Stimulated activated CD4-positive, alpha-beta T cell treated with anti-CD3 and anti-CD28 coated beads, Interleukin-4, amount 100 ng/mL, for 4 hours (primary cell): Measurements from ENCODE around the gene SDR42E2.
A peak's percentile ranks its signal among the peaks of the same experiment; 100 is the strongest.
"Not testable (repeated sequence)": the region's sequence is repeated elsewhere in the genome, so short reads cannot be mapped to it uniquely, and the experiment has no call there.

Experiments
- DNase-seq, 2 experiments: peaks; one replicate each; pipeline ENCODE4 v3.0.0-alpha.2; 2020

SDR42E2 gene

GRCh38 chr16:22163806-22164205, 1.5 kb downstream of the SDR42E2 start:
- no peak for DNase-seq

GRCh38 chr16:22164482-22164881, 2.2 kb downstream of the SDR42E2 start:
- DNase-seq, result no peak

- DNase-seq, result no peak
These were observed 3.4 kb downstream of the SDR42E2 start for GRCh38 chr16:22165508-22166285.

GRCh38 chr16:22171953-22172352, 9.6 kb downstream of the SDR42E2 start:
- no peak for DNase-seq

- DNase-seq, result not testable (repeated sequence)
These were observed 10.3 kb downstream of the SDR42E2 start for GRCh38 chr16:22172642-22173041.

- DNase-seq, result no peak
These were observed 12.3 kb downstream of the SDR42E2 start for GRCh38 chr16:22174642-22175041.

- no peak for DNase-seq
These were observed 15.9 kb downstream of the SDR42E2 start for GRCh38 chr16:22177968-22178930.

- DNase-seq, result no peak
These were observed 19.1 kb downstream of the SDR42E2 start for GRCh38 chr16:22181426-22181825.

- DNase-seq, result no peak
These were observed 19.5 kb downstream of the SDR42E2 start for GRCh38 chr16:22181843-22182242.

GRCh38 chr16:22183335-22183734, 21.0 kb downstream of the SDR42E2 start:
- no peak for DNase-seq

- DNase-seq, result no peak
These were observed 21.8 kb downstream of the SDR42E2 start for GRCh38 chr16:22183901-22184614.

- no peak for DNase-seq
These were observed 22.3 kb downstream of the SDR42E2 start for GRCh38 chr16:22184615-22184968.

- DNase-seq, result no peak
These were observed 24.2 kb downstream of the SDR42E2 start for GRCh38 chr16:22186517-22186916.

- DNase-seq, result no peak
These were observed 25.9 kb downstream of the SDR42E2 start for GRCh38 chr16:22188267-22188594.

GRCh38 chr16:22188595-22189442, 26.5 kb downstream of the SDR42E2 start:
- DNase-seq, result peak; percentile 37 to 65

GRCh38 chr16:22189473-22190080, 27.3 kb downstream of the SDR42E2 start:
- no peak for DNase-seq

GRCh38 chr16:22190081-22190775, 27.9 kb downstream of the SDR42E2 start:
- DNase-seq, result peak; percentile 96 to 97

GRCh38 chr16:22190776-22191531, 28.6 kb downstream of the SDR42E2 start:
- DNase-seq, result peak; percentile 98 to 99

GRCh38 chr16:22191532-22192260, 29.4 kb downstream of the SDR42E2 start:
- DNase-seq, result peak; percentile 13 to 19
